A549 (cell line): Measurements from ENCODE around the gene GMNN. TPM values are rescaled to one million over a fixed set of nuclear protein-coding genes. Genes with fewer than 3 reads are reported as not detected.
"Not testable (repeated sequence)": the region's sequence is repeated elsewhere in the genome, so short reads cannot be mapped to it uniquely, and the experiment has no call there.

Source experiments
- ATAC-seq, 2 experiments: fragments of 200-7000 bp in 1 of 2; fragments of >200 bp in 1 of 2; cut with Nextera tagmentation in 1 of 2; cut with Tn5 transposase in 1 of 2; 3 replicates each; pipeline versions ENCODE4 v1.8.0 to v1.9.1; 2018 to 2020; ENCODE audit warnings: mild to moderate bottlenecking in 1 of 2, moderate library complexity in 1 of 2
- CTCF ChIA-PET: fragments of 300-600 bp; sonication (Branson Sonifier 250); formaldehyde crosslinking; extraction: SDS; loops from one replicate; lab custom pipeline; 2021; ENCODE audit warnings: antibody characterized with exemption, inconsistent platforms; lab: Yijun Ruan, JAX
- POLR2A ChIA-PET: fragments of 350-600 bp; formaldehyde crosslinking; extraction: SDS; loops from one replicate; lab custom pipeline; 2021; ENCODE audit warnings: antibody characterized with exemption, inconsistent platforms; lab: Yijun Ruan, JAX
- DNase-seq, 2 experiments: peaks; one replicate each; pipeline versions ENCODE4 v3.0.0 to v3.0.0-alpha.2; 2011 to 2016; ENCODE audit warnings: low read depth in 1 of 2, low spot score in 1 of 2
- FAIRE-seq: peaks from 2 replicates; lab custom pipeline; 2011; peaks lifted over from hg19 to GRCh38; lab: Jason Lieb, UNC
- H3K27ac ChIP-seq, 2 experiments: fragments of >200 bp; sonication (Bioruptor Twin); formaldehyde crosslinking; 3 replicates each; pipeline ENCODE4 v1.5.1; 2016 to 2017
- H3K4me1 ChIP-seq: fragments of >200 bp; sonication (Bioruptor Twin); formaldehyde crosslinking; 3 replicates; pipeline ENCODE4 v1.6.1; 2016
- H3K4me2 ChIP-seq: fragments of >200 bp; sonication (Bioruptor Twin); formaldehyde crosslinking; 3 replicates; pipeline ENCODE4 v1.6.1; 2016
- H3K4me3 ChIP-seq: fragments of >200 bp; sonication (Bioruptor Twin); formaldehyde crosslinking; 3 replicates; pipeline ENCODE4 v1.5.1; 2016
- H3K9me3 ChIP-seq: fragments of >200 bp; sonication (Bioruptor Twin); formaldehyde crosslinking; 3 replicates; pipeline ENCODE4 v1.6.1; 2016
- BHLHE40 ChIP-seq: IDR thresholded peaks from 2 replicates; pipeline ENCODE4 v1.6.1; 2012; ENCODE audit warnings: low read depth, low read length, inconsistent platforms
- CBX2 ChIP-seq: fragments of 200-600 bp; sonication (generic); IDR thresholded peaks from 2 replicates; pipeline ENCODE4 v1.6.1; 2016; ENCODE audit warnings: low read depth, mild to moderate bottlenecking, borderline replicate concordance
- CBX8 ChIP-seq: fragments of 200-600 bp; sonication (generic); IDR thresholded peaks from 2 replicates; pipeline ENCODE4 v1.6.1; 2016
- CHD4 ChIP-seq: fragments of 200-600 bp; sonication (generic); IDR thresholded peaks from 2 replicates; pipeline ENCODE4 v1.6.1; 2016; ENCODE audit warnings: antibody characterized with exemption, mild to moderate bottlenecking, borderline replicate concordance
- ESRRA ChIP-seq: fragments of 150-350 bp; IDR thresholded peaks from 2 replicates; pipeline ENCODE4 v1.6.1; 2014; ENCODE audit warnings: mild to moderate bottlenecking, low read length, borderline replicate concordance
- FOSL2 ChIP-seq, 2 experiments: fragments of 450-650 bp in 1 of 2; fragments of >200 bp in 1 of 2; sonication (Bioruptor Twin) in 1 of 2; formaldehyde crosslinking; IDR thresholded peaks; 2 replicates each; pipeline versions ENCODE4 v1.5.0 to v1.6.1; 2016 to 2020; ENCODE audit warnings: mild to moderate bottlenecking in 1 of 2, moderate library complexity in 1 of 2
- HES2 ChIP-seq: fragments of >200 bp; sonication (Bioruptor Twin); formaldehyde crosslinking; IDR thresholded peaks from 2 replicates; pipeline ENCODE4 v1.6.1; 2016
- HEYL ChIP-seq: fragments of 250-450 bp; sonication (Bioruptor Pico); IDR thresholded peaks from 2 replicates; pipeline ENCODE4 v1.8.0; 2021; ENCODE audit warnings: mild to moderate bottlenecking, moderate library complexity
- HOXB13 ChIP-seq: fragments of 250-450 bp; sonication (Bioruptor Pico); IDR thresholded peaks from 2 replicates; pipeline ENCODE4 v1.5.0; 2020; ENCODE audit warnings: low read depth, mild to moderate bottlenecking, moderate library complexity
- MAFK ChIP-seq: fragments of 450-650 bp; IDR thresholded peaks from 2 replicates; pipeline ENCODE4 v1.6.1; 2014; ENCODE audit not compliant: partially characterized antibody
- MYC ChIP-seq: IDR thresholded peaks from 2 replicates; pipeline ENCODE4 v1.6.1; 2012; ENCODE audit warnings: mild to moderate bottlenecking, inconsistent platforms, low read length, improper control_type of control experiment, borderline replicate concordance
- NFE2L2 ChIP-seq: fragments of 150-350 bp; conservative IDR thresholded peaks from 2 replicates; pipeline ENCODE4 v1.6.1; 2014; ENCODE audit warnings: low read length
- POLR2A ChIP-seq: IDR thresholded peaks from 2 replicates; pipeline ENCODE4 v1.6.1; 2012; ENCODE audit warnings: mild to moderate bottlenecking, low read length
- RAD21 ChIP-seq, 2 experiments: fragments of >200 bp in 1 of 2; sonication (Bioruptor Twin) in 1 of 2; formaldehyde crosslinking in 1 of 2; IDR thresholded peaks in 1 of 2; conservative IDR thresholded peaks in 1 of 2; 2 replicates in 1 of 2; 3 replicates in 1 of 2; pipeline ENCODE4 v1.6.1; 2012 to 2018; ENCODE audit warnings: inconsistent platforms in 1 of 2
- RNF2 ChIP-seq: fragments of 200-600 bp; sonication (generic); IDR thresholded peaks from 2 replicates; pipeline ENCODE4 v1.6.1; 2016; ENCODE audit warnings: low read depth, mild to moderate bottlenecking, antibody characterized with exemption, moderate library complexity, borderline replicate concordance
- TFCP2L1 ChIP-seq: fragments of 250-450 bp; sonication (Bioruptor Pico); IDR thresholded peaks from 2 replicates; pipeline ENCODE4 v1.5.0; 2021; ENCODE audit warnings: mild to moderate bottlenecking
- TP53 ChIP-seq: fragments of 250-450 bp; sonication (Bioruptor Pico); IDR thresholded peaks from 2 replicates; pipeline ENCODE4 v1.5.0; 2021; ENCODE audit warnings: mild to moderate bottlenecking, moderate library complexity
- ZC3H11A ChIP-seq: fragments of 450-650 bp; IDR thresholded peaks from 2 replicates; pipeline ENCODE4 v1.6.1; 2014; ENCODE audit warnings: antibody characterized with exemption, mild to moderate bottlenecking
- ZFP36 ChIP-seq: fragments of 450-650 bp; IDR thresholded peaks from 2 replicates; pipeline ENCODE4 v1.6.1; 2014; ENCODE audit warnings: borderline replicate concordance; ENCODE audit not compliant: partially characterized antibody
- ZNF302 ChIP-seq: fragments of 250-450 bp; sonication (Bioruptor Pico); IDR thresholded peaks from 2 replicates; pipeline ENCODE4 v1.9.0; 2021; ENCODE audit warnings: inconsistent platforms, mild to moderate bottlenecking, moderate library complexity
- ZSCAN20 ChIP-seq: fragments of 250-450 bp; sonication (Bioruptor Pico); IDR thresholded peaks from 2 replicates; pipeline ENCODE4 v1.8.0; 2022; ENCODE audit warnings: mild to moderate bottlenecking, moderate library complexity
- WGBS: methylation state at CpG from one replicate; pipeline ENCODE4 v1.1.6; 2017; ENCODE audit errors: missing lambda C conversion rate; 5-methylcytosine and 5-hydroxymethylcytosine counted together
- polyA plus RNA-seq, 4 experiments: library from polyadenylated mRNA; depleted of rRNA in 3 of 4; stranded (reverse); fragments of >200 nt; fragmentation: RNase III in 1 of 4; extraction: RNeasy Plus Mini Kit Qiagen cat#74134 plus additional on column Dnase treatment in 1 of 4; gene quantifications; 2 replicates in 3 of 4; 3 replicates in 1 of 4; pipeline ENCODE4 v1.2.3, GENCODE V29; 2011 to 2017
- TF ChIP-seq, protein P1 (sequence below): fragments of 450-650 bp; IDR thresholded peaks from 2 replicates; pipeline ENCODE4 v1.6.1; 2014; ENCODE audit warnings: antibody characterized with exemption
- TF ChIP-seq, protein P2 (sequence below): fragments of 250-450 bp; sonication (Bioruptor Pico); IDR thresholded peaks from 2 replicates; pipeline ENCODE4 v1.5.0; 2021; ENCODE audit warnings: mild to moderate bottlenecking, moderate library complexity, borderline replicate concordance
- TF ChIP-seq, protein P3 (sequence below): IDR thresholded peaks from 2 replicates; pipeline ENCODE4 v1.6.1; 2012
- TF ChIP-seq, protein P4 (sequence below): fragments of >200 bp; sonication (Bioruptor Twin); formaldehyde crosslinking; IDR thresholded peaks from 3 replicates; pipeline ENCODE4 v1.6.1; 2016

GMNN gene
- polyA plus RNA-seq, 2 of the 4 experiments (the other 2 are of a cell fraction), result 59.2 to 59.4 TPM

GRCh38 chr6:24761851-24762250 is 12.9 kb upstream of the GMNN start:
- H3K4me3 ChIP-seq, result no peak overlapping the region
- DNase-seq (no peak), ATAC-seq (no peak), FAIRE-seq (no peak)
- no peak for TF ChIP-seq MYC
- TF ChIP-seq TFCP2L1 (CRISPR knock-in tag), result no peak
- TF ChIP-seq ZNF302, result no peak
- TF ChIP-seq ZC3H11A, result no peak
- TF ChIP-seq POLR2A, result no peak
- no peak for TF ChIP-seq ZFP36
- no peak for TF ChIP-seq ZSCAN20 (CRISPR knock-in tag)
- no peak for TF ChIP-seq TP53 (CRISPR knock-in tag)
- TF ChIP-seq HES2, result no peak
- TF ChIP-seq, protein P1, sequence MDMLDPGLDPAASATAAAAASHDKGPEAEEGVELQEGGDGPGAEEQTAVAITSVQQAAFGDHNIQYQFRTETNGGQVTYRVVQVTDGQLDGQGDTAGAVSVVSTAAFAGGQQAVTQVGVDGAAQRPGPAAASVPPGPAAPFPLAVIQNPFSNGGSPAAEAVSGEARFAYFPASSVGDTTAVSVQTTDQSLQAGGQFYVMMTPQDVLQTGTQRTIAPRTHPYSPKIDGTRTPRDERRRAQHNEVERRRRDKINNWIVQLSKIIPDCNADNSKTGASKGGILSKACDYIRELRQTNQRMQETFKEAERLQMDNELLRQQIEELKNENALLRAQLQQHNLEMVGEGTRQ, result no peak
- TF ChIP-seq FOSL2 (IDR thresholded peaks at IDR 0.05), result no peak
- no peak for TF ChIP-seq FOSL2 (CRISPR knock-in tag; IDR thresholded peaks at IDR 0.05)
- no peak for TF ChIP-seq BHLHE40
- no peaks in the 10 kb centered on the region for H3K9me3 ChIP-seq
- no peak overlapping the region for H3K27ac ChIP-seq
- no peak overlapping the region for H3K4me2 ChIP-seq
- no peaks in the 10 kb centered on the region for H3K4me1 ChIP-seq
- ChIA-PET POLR2A (no interaction called here), CTCF (interaction anchor here (3.3 kb wide), 1 partner anchor 181 kb away, joined by 11 read pairs; no protein-coding TSS in a partner anchor)

GRCh38 chr6:24763578-24763977 is 11.2 kb upstream of the GMNN start:
- FAIRE-seq, result no peak
- Histone ChIP-seq H3K27ac (0 out of 6 replicates have a peak overlapping the region, but pooled peaks of 1 of the 2 experiments have one; percentile 31), H3K4me2 (no peak overlapping the region)
- ATAC-seq, result no peak
- no peak for DNase-seq
- TF ChIP-seq HOXB13 (CRISPR knock-in tag), result no peak
- TF ChIP-seq, protein P2, sequence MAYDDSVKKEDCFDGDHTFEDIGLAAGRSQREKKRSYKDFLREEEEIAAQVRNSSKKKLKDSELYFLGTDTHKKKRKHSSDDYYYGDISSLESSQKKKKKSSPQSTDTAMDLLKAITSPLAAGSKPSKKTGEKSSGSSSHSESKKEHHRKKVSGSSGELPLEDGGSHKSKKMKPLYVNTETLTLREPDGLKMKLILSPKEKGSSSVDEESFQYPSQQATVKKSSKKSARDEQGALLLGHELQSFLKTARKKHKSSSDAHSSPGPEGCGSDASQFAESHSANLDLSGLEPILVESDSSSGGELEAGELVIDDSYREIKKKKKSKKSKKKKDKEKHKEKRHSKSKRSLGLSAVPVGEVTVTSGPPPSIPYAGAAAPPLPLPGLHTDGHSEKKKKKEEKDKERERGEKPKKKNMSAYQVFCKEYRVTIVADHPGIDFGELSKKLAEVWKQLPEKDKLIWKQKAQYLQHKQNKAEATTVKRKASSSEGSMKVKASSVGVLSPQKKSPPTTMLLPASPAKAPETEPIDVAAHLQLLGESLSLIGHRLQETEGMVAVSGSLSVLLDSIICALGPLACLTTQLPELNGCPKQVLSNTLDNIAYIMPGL (CRISPR knock-in tag), result no peak
- TF ChIP-seq MAFK, result no peak
- TF ChIP-seq, protein P3, sequence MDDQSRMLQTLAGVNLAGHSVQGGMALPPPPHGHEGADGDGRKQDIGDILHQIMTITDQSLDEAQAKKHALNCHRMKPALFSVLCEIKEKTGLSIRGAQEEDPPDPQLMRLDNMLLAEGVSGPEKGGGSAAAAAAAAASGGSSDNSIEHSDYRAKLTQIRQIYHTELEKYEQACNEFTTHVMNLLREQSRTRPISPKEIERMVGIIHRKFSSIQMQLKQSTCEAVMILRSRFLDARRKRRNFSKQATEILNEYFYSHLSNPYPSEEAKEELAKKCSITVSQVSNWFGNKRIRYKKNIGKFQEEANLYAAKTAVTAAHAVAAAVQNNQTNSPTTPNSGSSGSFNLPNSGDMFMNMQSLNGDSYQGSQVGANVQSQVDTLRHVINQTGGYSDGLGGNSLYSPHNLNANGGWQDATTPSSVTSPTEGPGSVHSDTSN, result no peak
- no peak for TF ChIP-seq NFE2L2
- no peak for TF ChIP-seq HEYL
- no peak for TF ChIP-seq CBX2
- TF ChIP-seq, protein P4, sequence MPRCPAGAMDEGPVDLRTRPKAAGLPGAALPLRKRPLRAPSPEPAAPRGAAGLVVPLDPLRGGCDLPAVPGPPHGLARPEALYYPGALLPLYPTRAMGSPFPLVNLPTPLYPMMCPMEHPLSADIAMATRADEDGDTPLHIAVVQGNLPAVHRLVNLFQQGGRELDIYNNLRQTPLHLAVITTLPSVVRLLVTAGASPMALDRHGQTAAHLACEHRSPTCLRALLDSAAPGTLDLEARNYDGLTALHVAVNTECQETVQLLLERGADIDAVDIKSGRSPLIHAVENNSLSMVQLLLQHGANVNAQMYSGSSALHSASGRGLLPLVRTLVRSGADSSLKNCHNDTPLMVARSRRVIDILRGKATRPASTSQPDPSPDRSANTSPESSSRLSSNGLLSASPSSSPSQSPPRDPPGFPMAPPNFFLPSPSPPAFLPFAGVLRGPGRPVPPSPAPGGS, result no peak
- TF ChIP-seq CHD4, result no peak
- no peak for TF ChIP-seq RAD21 (conservative IDR thresholded peaks at IDR 0.05 in 1 of 2, IDR thresholded peaks at IDR 0.05 in 1 of 2)
- no peak for TF ChIP-seq CBX8
- TF ChIP-seq ESRRA, result no peak
- no peak for TF ChIP-seq RNF2
- TF ChIP-seq, all 56 proteins: peak for 0
- Histone ChIP-seq H3K9me3 (no peaks in the 10 kb centered on the region), H3K4me3 (no peak overlapping the region), H3K4me1 (no peaks in the 10 kb centered on the region)
- ChIA-PET CTCF (no interaction called here), POLR2A (no interaction called here)
- 63% methylated on average over 3 of the region's 3 CpGs for WGBS

DNA sequence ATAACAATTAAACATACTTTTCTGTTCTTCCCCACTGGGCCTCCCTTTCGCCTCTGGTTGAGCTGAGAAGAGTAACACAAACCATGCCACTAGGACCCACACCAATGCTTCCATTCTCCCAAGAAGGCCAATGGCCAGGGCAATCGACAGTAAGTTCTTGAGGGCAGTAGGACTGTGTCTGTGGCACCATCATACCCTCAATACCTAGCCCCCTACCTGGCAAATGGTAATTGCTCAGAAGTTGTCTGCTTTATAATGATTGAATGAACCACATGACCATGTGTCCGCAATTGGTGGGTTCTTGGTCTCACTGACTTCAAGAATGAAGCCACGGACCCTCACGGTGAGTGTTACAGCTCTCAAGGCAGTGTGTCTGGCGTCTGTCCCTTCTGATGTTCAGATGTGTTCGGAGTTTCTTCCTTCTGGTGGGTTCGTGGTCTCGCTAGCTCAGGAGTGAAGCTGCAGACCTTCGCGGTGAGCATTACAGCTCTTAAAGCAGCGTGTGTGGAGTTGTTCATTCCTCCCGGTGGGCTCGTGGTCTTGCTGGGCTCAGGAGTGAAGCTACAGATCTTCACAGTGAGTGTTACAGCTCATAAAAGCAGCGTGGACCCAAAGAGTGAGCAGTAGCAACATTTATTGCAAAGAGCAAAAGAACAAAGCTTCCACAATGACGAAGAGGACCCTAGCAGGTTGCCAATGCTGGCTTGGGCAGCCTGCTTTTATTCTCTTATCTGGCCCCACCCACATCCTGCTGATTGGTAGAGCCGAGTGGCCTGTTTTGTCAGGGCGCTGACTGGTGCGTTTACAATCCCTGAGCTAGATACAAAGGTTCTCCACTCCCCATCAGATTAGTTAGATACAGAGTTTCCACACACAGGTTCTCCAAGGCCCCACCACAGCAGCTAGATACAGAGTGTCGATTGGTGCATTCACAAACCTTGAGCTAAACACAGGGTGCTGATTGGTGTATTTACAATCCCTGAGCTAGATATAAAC is 9.6 kb upstream of the GMNN start:
- not testable (repeated sequence) for DNase-seq, H3K9me3 ChIP-seq, ATAC-seq, H3K27ac ChIP-seq, H3K4me3 ChIP-seq, H3K4me2 ChIP-seq, FAIRE-seq, H3K4me1 ChIP-seq
- 82% methylated on average over 19 of the region's 20 CpGs for WGBS
- CTCF ChIA-PET, result interaction anchor here (1.0 to 4.1 kb wide), 7 partner anchors 12 to 240 kb away, joined by 3 to 16 read pairs (median 6); no protein-coding TSS in a partner anchor
- POLR2A ChIA-PET, result interaction anchor here (0.6 kb wide), 1 partner anchor 183 kb away, joined by 3 read pairs; no protein-coding TSS in a partner anchor

DNA sequence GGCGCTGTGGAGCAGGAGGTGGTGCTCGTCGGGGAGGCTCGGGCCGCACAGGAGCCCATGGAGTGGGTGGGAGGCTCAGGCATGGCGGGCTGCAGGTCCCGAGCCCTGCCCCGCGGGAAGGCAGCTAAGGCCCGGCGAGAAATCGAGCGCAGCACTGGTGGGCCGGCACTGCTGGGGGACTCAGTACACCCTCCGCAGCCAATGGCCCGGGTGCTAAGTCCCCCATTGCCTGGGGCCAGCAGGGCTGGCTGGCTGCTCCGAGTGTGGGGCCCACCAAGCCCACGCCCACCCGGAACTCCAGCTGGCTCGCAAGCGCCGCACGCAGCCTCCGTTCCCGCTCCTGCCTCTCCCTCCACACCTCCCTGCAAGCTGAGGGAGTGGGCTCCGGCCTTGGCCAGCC is 8.8 kb upstream of the GMNN start:
- not testable (repeated sequence) for FAIRE-seq, H3K27ac ChIP-seq, H3K4me3 ChIP-seq, DNase-seq, H3K4me2 ChIP-seq, H3K9me3 ChIP-seq, ATAC-seq, H3K4me1 ChIP-seq
- ChIA-PET POLR2A (interaction anchor here (0.6 kb wide), 1 partner anchor 184 kb away, joined by 3 read pairs; no protein-coding TSS in a partner anchor), CTCF (interaction anchor here (0.9 to 4.1 kb wide), 14 partner anchors 8 to 240 kb away, joined by 3 to 16 read pairs (median 6); partner anchors contain the start of gene C6orf62)
- WGBS, result 100% methylated on average over 1 of the region's 26 CpGs
